ENCODE results near the gene LTB.
A peak's percentile ranks its signal among the peaks of the same experiment; 100 is the strongest.

LTB gene

GRCh38 chr6:31546958-31547726 lies 35.1 kb downstream of the LTB start, which contains the start of gene NFKBIL1:
NFKBIL1 (plus strand) TSS chr6:31547608; CDS start chr6:31547695, 87 bp downstream.
- no peak for TF ChIP-seq YY1 (IDR thresholded peaks at IDR 0.05; ENCODE audit: insufficient read depth, insufficient read length)
- no peak for TF ChIP-seq ZNF274 (IDR thresholded peaks at IDR 0.05; ENCODE audit: low read depth, low read length)
- TF ChIP-seq SUZ12 (IDR thresholded peaks at IDR 0.05; ENCODE audit: extremely low read depth, insufficient read depth, insufficient read length), result no peak
- no peaks in the 10 kb centered on the region for H3K9me3 ChIP-seq (ENCODE audit: insufficient read depth, low read length)
- peaks cover 7% of the 10 kb centered on the region for H3K4me1 ChIP-seq (ENCODE audit: insufficient read depth, insufficient read length)
- peak within 1 kb of the TSS; percentile 76 for H3K9ac ChIP-seq (ENCODE audit: insufficient read length, low read depth)
- peak within 1 kb of the TSS; percentile 40 for H3K4me3 ChIP-seq (ENCODE audit: insufficient read length, low read depth)
- H3K27me3 ChIP-seq (ENCODE audit: insufficient read depth, insufficient read length), result no peaks in the 10 kb centered on the region
- peaks cover 28% of the 10 kb centered on the region for H3K36me3 ChIP-seq (ENCODE audit: insufficient read depth, insufficient read length, low read length)
- DNase-seq (ENCODE audit: low read depth, low spot score), result peak; percentile 87

GRCh38 chr6:31546339-31546957 lies 35.8 kb downstream of the LTB start, which contains the start of gene ATP6V1G2:
ATP6V1G2 (minus strand) TSS chr6:31546608; CDS start chr6:31546559, 49 bp downstream.
- Histone ChIP-seq H3K4me3 (ENCODE audit: insufficient read length, low read depth) (peak within 1 kb of the TSS; percentile 40), H3K9ac (ENCODE audit: insufficient read length, low read depth) (peak within 1 kb of the TSS; percentile 76), H3K4me1 (ENCODE audit: insufficient read depth, insufficient read length) (peaks cover 7% of the 10 kb centered on the region), H3K9me3 (ENCODE audit: insufficient read depth, low read length) (no peaks in the 10 kb centered on the region), H3K36me3 (ENCODE audit: insufficient read depth, insufficient read length, low read length) (peaks cover 28% of the 10 kb centered on the region), H3K27me3 (ENCODE audit: insufficient read depth, insufficient read length) (no peaks in the 10 kb centered on the region)
- TF ChIP-seq ZNF274 (IDR thresholded peaks at IDR 0.05; ENCODE audit: low read depth, low read length) (no peak), SUZ12 (IDR thresholded peaks at IDR 0.05; ENCODE audit: extremely low read depth, insufficient read depth, insufficient read length) (no peak), YY1 (IDR thresholded peaks at IDR 0.05; ENCODE audit: insufficient read depth, insufficient read length) (no peak)
- DNase-seq (ENCODE audit: low read depth, low spot score), result peak; percentile 89

GRCh38 chr6:31545291-31545690 lies 36.9 kb downstream of the LTB start:
- no peaks in the 10 kb centered on the region for H3K9me3 ChIP-seq (ENCODE audit: insufficient read depth, low read length)
- no peak overlapping the region for H3K4me3 ChIP-seq (ENCODE audit: insufficient read length, low read depth)
- H3K36me3 ChIP-seq (ENCODE audit: insufficient read depth, insufficient read length, low read length), result peaks cover 24% of the 10 kb centered on the region
- no peaks in the 10 kb centered on the region for H3K27me3 ChIP-seq (ENCODE audit: insufficient read depth, insufficient read length)
- H3K9ac ChIP-seq (ENCODE audit: insufficient read length, low read depth), result peak overlapping the region; percentile 76
- TF ChIP-seq ZNF274 (IDR thresholded peaks at IDR 0.05; ENCODE audit: low read depth, low read length) (no peak), YY1 (IDR thresholded peaks at IDR 0.05; ENCODE audit: insufficient read depth, insufficient read length) (no peak)
- H3K4me1 ChIP-seq (ENCODE audit: insufficient read depth, insufficient read length), result peaks cover 7% of the 10 kb centered on the region
- no peak for DNase-seq (ENCODE audit: low read depth, low spot score)

GRCh38 chr6:31544676-31545075 lies 37.5 kb downstream of the LTB start:
- peaks cover 29% of the 10 kb centered on the region for H3K36me3 ChIP-seq (ENCODE audit: insufficient read depth, insufficient read length, low read length)
- H3K4me3 ChIP-seq (ENCODE audit: insufficient read length, low read depth), result no peak overlapping the region
- H3K27me3 ChIP-seq (ENCODE audit: insufficient read depth, insufficient read length), result no peaks in the 10 kb centered on the region
- H3K9me3 ChIP-seq (ENCODE audit: insufficient read depth, low read length), result no peaks in the 10 kb centered on the region
- no peak overlapping the region for H3K9ac ChIP-seq (ENCODE audit: insufficient read length, low read depth)
- no peak for DNase-seq (ENCODE audit: low read depth, low spot score)
- TF ChIP-seq YY1 (IDR thresholded peaks at IDR 0.05; ENCODE audit: insufficient read depth, insufficient read length), result no peak
- TF ChIP-seq ZNF274 (IDR thresholded peaks at IDR 0.05; ENCODE audit: low read depth, low read length), result no peak
- peaks cover 10% of the 10 kb centered on the region for H3K4me1 ChIP-seq (ENCODE audit: insufficient read depth, insufficient read length)

GRCh38 chr6:31543639-31544038 lies 38.6 kb downstream of the LTB start:
- Histone ChIP-seq H3K4me3 (ENCODE audit: insufficient read length, low read depth) (no peak overlapping the region), H3K36me3 (ENCODE audit: insufficient read depth, insufficient read length, low read length) (peaks cover 35% of the 10 kb centered on the region), H3K27me3 (ENCODE audit: insufficient read depth, insufficient read length) (no peaks in the 10 kb centered on the region), H3K4me1 (ENCODE audit: insufficient read depth, insufficient read length) (peaks cover 10% of the 10 kb centered on the region), H3K9ac (ENCODE audit: insufficient read length, low read depth) (peak overlapping the region; percentile 32), H3K9me3 (ENCODE audit: insufficient read depth, low read length) (no peaks in the 10 kb centered on the region)
- TF ChIP-seq ZNF274 (IDR thresholded peaks at IDR 0.05; ENCODE audit: low read depth, low read length) (no peak), YY1 (IDR thresholded peaks at IDR 0.05; ENCODE audit: insufficient read depth, insufficient read length) (no peak), SUZ12 (IDR thresholded peaks at IDR 0.05; ENCODE audit: extremely low read depth, insufficient read depth, insufficient read length) (no peak)
- DNase-seq (ENCODE audit: low read depth, low spot score), result no peak

- H3K4me1 ChIP-seq (ENCODE audit: insufficient read depth, insufficient read length), result peaks cover 6% of the 10 kb centered on the region
- H3K4me3 ChIP-seq (ENCODE audit: insufficient read length, low read depth), result peak within 1 kb of the TSS; percentile 66
Observed at GRCh38 chr6:31541658-31542521, 40.3 kb downstream of the LTB start, which contains the start of gene DDX39B. DDX39B (minus strand) TSS chr6:31542003; CDS start chr6:31540532, 1,471 bp downstream.

More at GRCh38 chr6:31541658-31542521, 40.3 kb downstream of the LTB start, which contains the start of gene DDX39B:
- no peaks in the 10 kb centered on the region for H3K9me3 ChIP-seq (ENCODE audit: insufficient read depth, low read length)
- H3K36me3 ChIP-seq (ENCODE audit: insufficient read depth, insufficient read length, low read length), result peaks cover 45% of the 10 kb centered on the region
- DNase-seq (ENCODE audit: low read depth, low spot score), result peak; percentile 89
- H3K9ac ChIP-seq (ENCODE audit: insufficient read length, low read depth), result peak within 1 kb of the TSS; percentile 86
- TF ChIP-seq SUZ12 (IDR thresholded peaks at IDR 0.05; ENCODE audit: extremely low read depth, insufficient read depth, insufficient read length) (no peak), YY1 (IDR thresholded peaks at IDR 0.05; ENCODE audit: insufficient read depth, insufficient read length) (peak; percentile 62), ZNF274 (IDR thresholded peaks at IDR 0.05; ENCODE audit: low read depth, low read length) (no peak)
- no peaks in the 10 kb centered on the region for H3K27me3 ChIP-seq (ENCODE audit: insufficient read depth, insufficient read length)
